Kidney epithelial cell (primary cell): Measurements from ENCODE around the gene AP1M2. TPM values are rescaled to one million over a fixed set of nuclear protein-coding genes. Genes with fewer than 3 reads are reported as not detected.
A peak's percentile ranks its signal among the peaks of the same experiment; 100 is the strongest.

Experiments used
- DNase-seq: peaks from one replicate; pipeline ENCODE4 v3.0.0-alpha.2; 2010; ENCODE audit warnings: low read depth
- H3K27me3 ChIP-seq: 2 replicates; pipeline ENCODE4 v1.6.0; 2011; ENCODE audit warnings: low read length; ENCODE audit not compliant: control insufficient read depth, insufficient read depth
- H3K36me3 ChIP-seq: 2 replicates; pipeline ENCODE4 v1.5.1; 2011; ENCODE audit warnings: low read length; ENCODE audit not compliant: control insufficient read depth, insufficient read depth
- H3K4me3 ChIP-seq: 2 replicates; pipeline ENCODE4 v1.5.1; 2011; ENCODE audit warnings: low read depth, mild to moderate bottlenecking, control low read depth, low read length
- CTCF ChIP-seq: IDR thresholded peaks from 2 replicates; pipeline ENCODE4 v1.5.1; 2011; ENCODE audit warnings: mild to moderate bottlenecking, moderate library complexity, low read length, control low read depth, inconsistent platforms; ENCODE audit not compliant: insufficient read depth, poor library complexity, severe bottlenecking
- total RNA-seq: library from RNA; depleted of rRNA; stranded (reverse); fragments of >200 nt; gene quantifications from 2 replicates; pipeline ENCODE4 v1.2.3, GENCODE V29; 2015

The AP1M2 gene
- total RNA-seq, 1 donor from 2014 or later: 73.7 TPM

GRCh38 chr19:10550336-10550735 lies 36.8 kb downstream of the AP1M2 start:
- H3K36me3 ChIP-seq: peaks cover 1% of the 10 kb centered on the region
- no peak overlapping the region for H3K4me3 ChIP-seq

GRCh38 chr19:10549733-10550132 lies 37.4 kb downstream of the AP1M2 start:
- H3K27me3 ChIP-seq: no peaks in the 10 kb centered on the region
- no peak for DNase-seq
- H3K4me3 ChIP-seq: no peak overlapping the region
- peaks cover 1% of the 10 kb centered on the region for H3K36me3 ChIP-seq
- no peak for TF ChIP-seq CTCF

More at GRCh38 chr19:10550336-10550735, 36.8 kb downstream of the AP1M2 start:
- TF ChIP-seq CTCF: no peak
- H3K27me3 ChIP-seq: no peaks in the 10 kb centered on the region
- DNase-seq: no peak

- no peak for TF ChIP-seq CTCF
- peaks cover 1% of the 10 kb centered on the region for H3K36me3 ChIP-seq
Observed at GRCh38 chr19:10548746-10549276, 38.3 kb downstream of the AP1M2 start.

GRCh38 chr19:10546817-10547216 lies 40.3 kb downstream of the AP1M2 start:
- no peak for TF ChIP-seq CTCF
- peaks cover 1% of the 10 kb centered on the region for H3K36me3 ChIP-seq
- no peaks in the 10 kb centered on the region for H3K27me3 ChIP-seq
- DNase-seq: no peak
- H3K4me3 ChIP-seq: no peak overlapping the region

More at GRCh38 chr19:10548746-10549276, 38.3 kb downstream of the AP1M2 start:
- H3K4me3 ChIP-seq: no peak overlapping the region
- no peak for DNase-seq
- H3K27me3 ChIP-seq: no peaks in the 10 kb centered on the region

GRCh38 chr19:10544753-10545251 lies 42.3 kb downstream of the AP1M2 start:
- no peak for TF ChIP-seq CTCF
- DNase-seq: no peak
- Histone ChIP-seq H3K27me3 (no peaks in the 10 kb centered on the region), H3K36me3 (peaks cover 1% of the 10 kb centered on the region), H3K4me3 (peak overlapping the region; percentile 87)

GRCh38 chr19:10544242-10544752 lies 42.8 kb downstream of the AP1M2 start:
- no peak for TF ChIP-seq CTCF
- DNase-seq: no peak
- Histone ChIP-seq H3K36me3 (peaks cover 1% of the 10 kb centered on the region), H3K4me3 (peak overlapping the region; percentile 87), H3K27me3 (no peaks in the 10 kb centered on the region)
